HEK293 (cell line): Measurements from ENCODE around the gene SEC11A.

Experiments used
- CTCF ChIA-PET: fragments of 350-600 bp; formaldehyde crosslinking; extraction: SDS; loops from one replicate; lab custom pipeline; 2021; ENCODE audit warnings: antibody characterized with exemption; lab: Yijun Ruan, JAX
- POLR2A ChIA-PET: fragments of 300-600 bp; formaldehyde crosslinking; extraction: SDS; loops from one replicate; lab custom pipeline; 2020; ENCODE audit warnings: antibody characterized with exemption, inconsistent platforms; lab: Yijun Ruan, JAX
- H3K27ac ChIP-seq: fragments of 200-500 bp; sonication (Bioruptor generic); 2 replicates; pipeline ENCODE4 v1.5.1; 2014; ENCODE audit warnings: low read depth, low read length, control low read depth, inconsistent platforms; ENCODE audit errors: extremely low read depth
- H3K36me3 ChIP-seq, 2 experiments: fragments of 200-500 bp in 1 of 2; sonication (Bioruptor generic) in 1 of 2; 1 replicate in 1 of 2; 2 replicates in 1 of 2; pipeline ENCODE4 v1.5.1; 2014 to 2017; ENCODE audit warnings: inconsistent platforms in 2 of 2, low read length in 2 of 2; ENCODE audit not compliant: control insufficient read depth in 2 of 2, insufficient read depth in 1 of 2
- H3K4me1 ChIP-seq: fragments of 200-500 bp; sonication (Bioruptor generic); 2 replicates; pipeline ENCODE4 v1.5.1; 2014; ENCODE audit warnings: mild to moderate bottlenecking, low read length, inconsistent platforms; ENCODE audit not compliant: control insufficient read depth, insufficient read depth
- H3K4me3 ChIP-seq: 2 replicates; pipeline ENCODE4 v1.5.1; 2011; ENCODE audit warnings: low read depth, mild to moderate bottlenecking, control low read depth, low read length, moderate library complexity
- H3K9me3 ChIP-seq: fragments of 200-500 bp; sonication (Bioruptor generic); 2 replicates; pipeline ENCODE4 v1.5.1; 2014; ENCODE audit warnings: low read depth, low read length, inconsistent platforms; ENCODE audit not compliant: control insufficient read depth, insufficient read depth
- AEBP2 ChIP-seq: fragments of 450-650 bp; formaldehyde crosslinking; IDR thresholded peaks from 2 replicates; pipeline ENCODE4 v1.5.1; 2016; ENCODE audit warnings: missing biosample characterization, missing genetic modification characterization, borderline replicate concordance
- FEZF1 ChIP-seq: fragments of 450-650 bp; formaldehyde crosslinking; IDR thresholded peaks from 2 replicates; pipeline ENCODE4 v1.5.1; 2016; ENCODE audit warnings: missing biosample characterization, missing genetic modification characterization
- GLIS2 ChIP-seq: fragments of 450-650 bp; formaldehyde crosslinking; IDR thresholded peaks from 2 replicates; pipeline ENCODE4 v1.5.1; 2016; ENCODE audit warnings: missing biosample characterization, missing genetic modification characterization
- IKZF3 ChIP-seq: fragments of 450-650 bp; IDR thresholded peaks from 2 replicates; pipeline ENCODE4 v1.5.0; 2018; ENCODE audit warnings: missing biosample characterization, mild to moderate bottlenecking, missing genetic modification characterization, moderate library complexity
- KLF10 ChIP-seq: fragments of 450-650 bp; IDR thresholded peaks from 2 replicates; pipeline ENCODE4 v1.5.1; 2018; ENCODE audit warnings: missing biosample characterization, mild to moderate bottlenecking, missing genetic modification characterization
- SP7 ChIP-seq: fragments of 450-650 bp; formaldehyde crosslinking; IDR thresholded peaks from 2 replicates; pipeline ENCODE4 v1.5.1; 2016; ENCODE audit warnings: missing biosample characterization, missing genetic modification characterization
- WT1 ChIP-seq: fragments of 450-650 bp; formaldehyde crosslinking; IDR thresholded peaks from 2 replicates; pipeline ENCODE4 v1.5.1; 2016; ENCODE audit warnings: missing biosample characterization, missing genetic modification characterization
- ZBTB44 ChIP-seq: fragments of 450-650 bp; IDR thresholded peaks from 2 replicates; pipeline ENCODE4 v1.5.1; 2018; ENCODE audit warnings: missing biosample characterization, mild to moderate bottlenecking, missing genetic modification characterization
- ZBTB7A ChIP-seq: fragments of 450-650 bp; formaldehyde crosslinking; IDR thresholded peaks from 2 replicates; pipeline ENCODE4 v1.5.1; 2016; ENCODE audit warnings: low read depth, missing biosample characterization, missing genetic modification characterization
- ZEB2 ChIP-seq: fragments of 450-650 bp; formaldehyde crosslinking; IDR thresholded peaks from 2 replicates; pipeline ENCODE4 v1.5.1; 2016; ENCODE audit warnings: missing biosample characterization, missing genetic modification characterization
- ZNF169 ChIP-seq: fragments of 450-650 bp; formaldehyde crosslinking; IDR thresholded peaks from 2 replicates; pipeline ENCODE4 v1.5.1; 2016; ENCODE audit warnings: missing biosample characterization, missing genetic modification characterization
- ZNF175 ChIP-seq: fragments of 450-650 bp; formaldehyde crosslinking; IDR thresholded peaks from 2 replicates; pipeline ENCODE4 v1.5.1; 2016; ENCODE audit warnings: missing biosample characterization, missing genetic modification characterization
- ZNF19 ChIP-seq: fragments of 450-650 bp; formaldehyde crosslinking; IDR thresholded peaks from 2 replicates; pipeline ENCODE4; 2016; ENCODE audit warnings: missing biosample characterization, missing genetic modification characterization, low read depth
- ZNF221 ChIP-seq: fragments of 450-650 bp; formaldehyde crosslinking; IDR thresholded peaks from 2 replicates; pipeline ENCODE4 v1.5.1; 2017; ENCODE audit warnings: missing biosample characterization, missing genetic modification characterization, borderline replicate concordance
- ZNF266 ChIP-seq: fragments of 450-650 bp; formaldehyde crosslinking; IDR thresholded peaks from 2 replicates; pipeline ENCODE4 v1.5.1; 2016; ENCODE audit warnings: missing biosample characterization, missing genetic modification characterization, low read depth
- ZNF324 ChIP-seq: fragments of 450-650 bp; formaldehyde crosslinking; IDR thresholded peaks from 2 replicates; pipeline ENCODE4 v1.5.1; 2016; ENCODE audit warnings: missing biosample characterization, missing genetic modification characterization
- ZNF341 ChIP-seq: fragments of 450-650 bp; formaldehyde crosslinking; IDR thresholded peaks from 2 replicates; pipeline ENCODE4; 2016; ENCODE audit warnings: low read depth, missing biosample characterization, missing genetic modification characterization
- ZNF548 ChIP-seq: fragments of 450-650 bp; formaldehyde crosslinking; IDR thresholded peaks from 2 replicates; pipeline ENCODE4 v1.5.1; 2016; ENCODE audit warnings: missing biosample characterization, missing genetic modification characterization
- ZNF560 ChIP-seq: fragments of 450-650 bp; formaldehyde crosslinking; IDR thresholded peaks from 2 replicates; pipeline ENCODE4 v1.5.1; 2017; ENCODE audit warnings: missing biosample characterization, missing genetic modification characterization, borderline replicate concordance
- ZNF623 ChIP-seq: fragments of 450-650 bp; formaldehyde crosslinking; IDR thresholded peaks from 2 replicates; pipeline ENCODE4 v1.5.1; 2016; ENCODE audit warnings: missing biosample characterization, missing genetic modification characterization
- ZNF626 ChIP-seq: fragments of 450-650 bp; sonication (Bioruptor Pico); formaldehyde crosslinking; IDR thresholded peaks from 2 replicates; pipeline ENCODE4 v1.5.1; 2018; ENCODE audit warnings: missing biosample characterization, missing genetic modification characterization, inconsistent platforms
- ZNF658 ChIP-seq: fragments of 450-650 bp; formaldehyde crosslinking; IDR thresholded peaks from 2 replicates; pipeline ENCODE4; 2016; ENCODE audit warnings: missing biosample characterization, missing genetic modification characterization
- ZNF660 ChIP-seq: fragments of 450-650 bp; IDR thresholded peaks from 2 replicates; pipeline ENCODE4 v1.5.1; 2018; ENCODE audit warnings: missing biosample characterization, mild to moderate bottlenecking, missing genetic modification characterization
- ZNF664 ChIP-seq: fragments of 450-650 bp; formaldehyde crosslinking; IDR thresholded peaks from 2 replicates; pipeline ENCODE4 v1.5.1; 2016; ENCODE audit warnings: missing biosample characterization, missing genetic modification characterization
- ZNF837 ChIP-seq: fragments of 450-650 bp; formaldehyde crosslinking; IDR thresholded peaks from 2 replicates; pipeline ENCODE4 v1.5.1; 2016; ENCODE audit warnings: missing biosample characterization, missing genetic modification characterization
- ZSCAN16 ChIP-seq: fragments of 450-650 bp; formaldehyde crosslinking; IDR thresholded peaks from 2 replicates; pipeline ENCODE4 v1.5.1; 2016; ENCODE audit warnings: missing biosample characterization, missing genetic modification characterization
- ZSCAN23 ChIP-seq: fragments of 450-650 bp; formaldehyde crosslinking; IDR thresholded peaks from 2 replicates; pipeline ENCODE4 v1.5.1; 2016; ENCODE audit warnings: missing biosample characterization, missing genetic modification characterization
- TF ChIP-seq, protein P1 (sequence below): fragments of 450-650 bp; formaldehyde crosslinking; IDR thresholded peaks from 2 replicates; pipeline ENCODE4 v1.5.1; 2016; ENCODE audit warnings: missing biosample characterization, missing genetic modification characterization
- TF ChIP-seq, protein P2 (sequence below): fragments of 450-650 bp; formaldehyde crosslinking; conservative IDR thresholded peaks from 2 replicates; pipeline ENCODE4 v1.5.1; 2016; ENCODE audit warnings: low read depth, missing biosample characterization, missing genetic modification characterization

SEC11A gene

GRCh38 chr15:84749111-84749991 lies 33.4 kb upstream of the SEC11A start:
- Histone ChIP-seq H3K27ac (peak overlapping the region; percentile 95), H3K9me3 (no peaks in the 10 kb centered on the region), H3K4me3 (peak overlapping the region; percentile 90), H3K36me3 (no peaks in the 10 kb centered on the region; a peak in 1 of 3 replicates), H3K4me1 (peaks cover 19% of the 10 kb centered on the region)
- POLR2A ChIA-PET, result interaction anchor here (1.5 to 2.6 kb wide), 2 partner anchors 14 to 33 kb away, joined by 5 to 12 read pairs; partner anchors contain the start of gene SEC11A
- CTCF ChIA-PET, result interaction anchor here (0.7 to 1.0 kb wide), 6 partner anchors 17 to 208 kb away, joined by 3 to 5 read pairs (median 3); no protein-coding TSS in a partner anchor
- TF ChIP-seq ZEB2 (tag by site-specific recombination) (no peak), ZNF664 (tag by site-specific recombination) (peak; percentile 98), ZNF560 (no peak), ZNF169 (tag by site-specific recombination) (no peak), SP7 (tag by site-specific recombination) (no peak), FEZF1 (tag by site-specific recombination) (no peak), ZNF548 (tag by site-specific recombination) (no peak), ZNF324 (tag by site-specific recombination) (no peak), AEBP2 (tag by site-specific recombination) (no peak), ZNF341 (0 out of 2 replicates have a peak, but pooled peaks have one; percentile 36), ZSCAN16 (tag by site-specific recombination) (no peak), ZSCAN23 (no peak), ZNF660 (tag by site-specific recombination) (no peak), ZNF623 (tag by site-specific recombination) (no peak), GLIS2 (0 out of 2 replicates have a peak, but pooled peaks have one; percentile 30), ZNF658 (tag by site-specific recombination) (no peak), KLF10 (tag by site-specific recombination) (no peak), WT1 (tag by site-specific recombination) (0 out of 2 replicates have a peak, but pooled peaks have one; percentile 8), ZNF837 (no peak), ZNF221 (tag by site-specific recombination) (no peak), ZNF175 (no peak), ZBTB44 (tag by site-specific recombination) (no peak), IKZF3 (tag by site-specific recombination) (no peak), ZNF266 (tag by site-specific recombination) (no peak), ZBTB7A (no peak), ZNF19 (tag by site-specific recombination) (no peak), ZNF626 (tag by site-specific recombination) (no peak)
- TF ChIP-seq, protein P1, sequence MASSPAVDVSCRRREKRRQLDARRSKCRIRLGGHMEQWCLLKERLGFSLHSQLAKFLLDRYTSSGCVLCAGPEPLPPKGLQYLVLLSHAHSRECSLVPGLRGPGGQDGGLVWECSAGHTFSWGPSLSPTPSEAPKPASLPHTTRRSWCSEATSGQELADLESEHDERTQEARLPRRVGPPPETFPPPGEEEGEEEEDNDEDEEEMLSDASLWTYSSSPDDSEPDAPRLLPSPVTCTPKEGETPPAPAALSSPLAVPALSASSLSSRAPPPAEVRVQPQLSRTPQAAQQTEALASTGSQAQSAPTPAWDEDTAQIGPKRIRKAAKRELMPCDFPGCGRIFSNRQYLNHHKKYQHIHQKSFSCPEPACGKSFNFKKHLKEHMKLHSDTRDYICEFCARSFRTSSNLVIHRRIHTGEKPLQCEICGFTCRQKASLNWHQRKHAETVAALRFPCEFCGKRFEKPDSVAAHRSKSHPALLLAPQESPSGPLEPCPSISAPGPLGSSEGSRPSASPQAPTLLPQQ (tag by site-specific recombination), result no peak
- TF ChIP-seq, protein P2, sequence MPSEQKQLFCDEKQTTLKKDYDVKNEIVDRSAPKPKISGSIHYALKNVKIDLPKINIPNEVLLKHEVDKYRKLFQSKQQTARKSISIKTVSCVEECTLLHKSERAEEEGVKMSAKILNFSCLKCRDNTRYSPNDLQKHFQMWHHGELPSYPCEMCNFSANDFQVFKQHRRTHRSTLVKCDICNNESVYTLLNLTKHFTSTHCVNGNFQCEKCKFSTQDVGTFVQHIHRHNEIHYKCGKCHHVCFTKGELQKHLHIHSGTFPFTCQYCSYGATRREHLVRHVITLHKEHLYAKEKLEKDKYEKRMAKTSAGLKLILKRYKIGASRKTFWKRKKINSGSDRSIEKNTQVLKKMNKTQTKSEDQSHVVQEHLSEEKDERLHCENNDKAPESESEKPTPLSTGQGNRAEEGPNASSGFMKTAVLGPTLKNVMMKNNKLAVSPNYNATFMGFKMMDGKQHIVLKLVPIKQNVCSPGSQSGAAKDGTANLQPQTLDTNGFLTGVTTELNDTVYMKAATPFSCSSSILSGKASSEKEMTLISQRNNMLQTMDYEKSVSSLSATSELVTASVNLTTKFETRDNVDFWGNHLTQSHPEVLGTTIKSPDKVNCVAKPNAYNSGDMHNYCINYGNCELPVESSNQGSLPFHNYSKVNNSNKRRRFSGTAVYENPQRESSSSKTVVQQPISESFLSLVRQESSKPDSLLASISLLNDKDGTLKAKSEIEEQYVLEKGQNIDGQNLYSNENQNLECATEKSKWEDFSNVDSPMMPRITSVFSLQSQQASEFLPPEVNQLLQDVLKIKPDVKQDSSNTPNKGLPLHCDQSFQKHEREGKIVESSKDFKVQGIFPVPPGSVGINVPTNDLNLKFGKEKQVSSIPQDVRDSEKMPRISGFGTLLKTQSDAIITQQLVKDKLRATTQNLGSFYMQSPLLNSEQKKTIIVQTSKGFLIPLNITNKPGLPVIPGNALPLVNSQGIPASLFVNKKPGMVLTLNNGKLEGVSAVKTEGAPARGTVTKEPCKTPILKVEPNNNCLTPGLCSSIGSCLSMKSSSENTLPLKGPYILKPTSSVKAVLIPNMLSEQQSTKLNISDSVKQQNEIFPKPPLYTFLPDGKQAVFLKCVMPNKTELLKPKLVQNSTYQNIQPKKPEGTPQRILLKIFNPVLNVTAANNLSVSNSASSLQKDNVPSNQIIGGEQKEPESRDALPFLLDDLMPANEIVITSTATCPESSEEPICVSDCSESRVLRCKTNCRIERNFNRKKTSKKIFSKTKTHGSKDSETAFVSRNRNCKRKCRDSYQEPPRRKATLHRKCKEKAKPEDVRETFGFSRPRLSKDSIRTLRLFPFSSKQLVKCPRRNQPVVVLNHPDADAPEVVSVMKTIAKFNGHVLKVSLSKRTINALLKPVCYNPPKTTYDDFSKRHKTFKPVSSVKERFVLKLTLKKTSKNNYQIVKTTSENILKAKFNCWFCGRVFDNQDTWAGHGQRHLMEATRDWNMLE (tag by site-specific recombination), result no peak
